Measurements from ENCODE around the gene PHTF1. TPM values are rescaled to one million over a fixed set of nuclear protein-coding genes. Genes with fewer than 3 reads are reported as not detected.

The PHTF1 gene
- total and polyA plus RNA-seq, 4 donors, result 9.5 to 29.7 (median 19.5) TPM

DNA sequence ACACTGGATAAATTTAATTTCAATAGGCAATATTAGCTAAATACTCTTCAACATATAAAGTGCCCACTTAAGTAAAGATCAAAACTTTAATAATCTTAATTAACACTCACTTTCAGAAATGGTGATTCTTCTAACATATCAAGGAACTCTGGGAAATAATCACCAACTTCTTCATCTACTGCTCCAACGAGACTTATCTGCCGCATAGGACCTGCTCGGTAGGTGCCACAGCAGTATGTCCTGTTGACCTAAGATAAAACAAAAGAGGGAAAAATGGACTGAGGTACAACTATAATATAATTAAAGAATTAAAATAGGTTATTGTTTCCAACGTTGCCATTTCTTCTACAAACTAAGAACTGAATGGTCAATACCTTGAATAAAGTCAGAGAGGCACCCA is 18.3 kb upstream of the PHTF1 start:
- TF ChIP-seq, protein P1, sequence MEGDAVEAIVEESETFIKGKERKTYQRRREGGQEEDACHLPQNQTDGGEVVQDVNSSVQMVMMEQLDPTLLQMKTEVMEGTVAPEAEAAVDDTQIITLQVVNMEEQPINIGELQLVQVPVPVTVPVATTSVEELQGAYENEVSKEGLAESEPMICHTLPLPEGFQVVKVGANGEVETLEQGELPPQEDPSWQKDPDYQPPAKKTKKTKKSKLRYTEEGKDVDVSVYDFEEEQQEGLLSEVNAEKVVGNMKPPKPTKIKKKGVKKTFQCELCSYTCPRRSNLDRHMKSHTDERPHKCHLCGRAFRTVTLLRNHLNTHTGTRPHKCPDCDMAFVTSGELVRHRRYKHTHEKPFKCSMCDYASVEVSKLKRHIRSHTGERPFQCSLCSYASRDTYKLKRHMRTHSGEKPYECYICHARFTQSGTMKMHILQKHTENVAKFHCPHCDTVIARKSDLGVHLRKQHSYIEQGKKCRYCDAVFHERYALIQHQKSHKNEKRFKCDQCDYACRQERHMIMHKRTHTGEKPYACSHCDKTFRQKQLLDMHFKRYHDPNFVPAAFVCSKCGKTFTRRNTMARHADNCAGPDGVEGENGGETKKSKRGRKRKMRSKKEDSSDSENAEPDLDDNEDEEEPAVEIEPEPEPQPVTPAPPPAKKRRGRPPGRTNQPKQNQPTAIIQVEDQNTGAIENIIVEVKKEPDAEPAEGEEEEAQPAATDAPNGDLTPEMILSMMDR (IDR thresholded peaks at IDR 0.05; ENCODE audit: control extremely low read depth, extremely low read depth), result no peak
- peaks cover 0 to 12% (median 1%) of the 10 kb centered on the region in 5 donors for H3K4me1 ChIP-seq (ENCODE audit: control insufficient read depth in 5 of 5, insufficient read depth in 5 of 5, low read length in 5 of 5)
- H3K36me3 ChIP-seq (ENCODE audit: control insufficient read depth in 4 of 4, insufficient read depth in 4 of 4, low read length in 4 of 4), result peaks cover 0 to 11% (median 7%) of the 10 kb centered on the region in 4 donors
- H3K27me3 ChIP-seq (ENCODE audit: control insufficient read depth in 3 of 3, insufficient read depth in 3 of 3, low read length in 2 of 3), result no peaks in the 10 kb centered on the region
- no peak overlapping the region for H3K27ac ChIP-seq (ENCODE audit: low read depth in 1 of 2, low read length in 1 of 2)
- no peaks in the 10 kb centered on the region for H3K9me3 ChIP-seq (ENCODE audit: control insufficient read depth in 4 of 4, insufficient read depth in 3 of 4, low read length in 3 of 4)
- no peak for DNase-seq
- WGBS, 2 donors, result 90 to 91% methylated on average over 4 of the region's 4 CpGs
- H3K9ac ChIP-seq (ENCODE audit: insufficient read depth in 1 of 2, low read length in 2 of 2), result no peak overlapping the region
- H3K4me3 ChIP-seq, result no peak overlapping the region
- ATAC-seq (ENCODE audit: insufficient read depth, low FRiP score), result no peak

DNA sequence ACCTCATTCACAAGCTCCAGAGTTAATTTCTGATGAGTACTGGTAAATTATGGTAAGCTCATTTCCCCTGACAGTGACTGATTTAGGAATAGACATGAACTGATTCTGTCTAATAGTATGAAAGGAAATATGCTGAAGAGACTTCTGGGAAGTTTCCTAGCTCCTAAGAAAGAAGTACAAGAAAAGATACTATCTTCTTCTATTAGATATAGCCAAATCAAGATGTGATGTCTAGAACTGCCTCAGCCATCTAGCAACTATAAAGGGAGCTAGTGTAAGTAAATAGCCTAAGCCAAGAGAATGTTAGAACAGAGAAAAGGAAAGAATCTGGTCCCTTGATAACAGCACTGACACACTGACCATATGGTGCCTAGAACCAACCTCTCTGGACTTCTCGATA is 10.7 kb upstream of the PHTF1 start:
- Histone ChIP-seq H3K36me3 (ENCODE audit: control insufficient read depth in 4 of 4, insufficient read depth in 4 of 4, low read length in 4 of 4) (peaks cover 10 to 15% (median 12%) of the 10 kb centered on the region in 4 donors), H3K27me3 (ENCODE audit: control insufficient read depth in 3 of 3, insufficient read depth in 3 of 3, low read length in 2 of 3) (no peaks in the 10 kb centered on the region), H3K27ac (ENCODE audit: low read depth in 1 of 2, low read length in 1 of 2) (no peak overlapping the region), H3K4me1 (ENCODE audit: control insufficient read depth in 5 of 5, insufficient read depth in 5 of 5, low read length in 5 of 5) (peaks cover 0 to 4% (median 0%) of the 10 kb centered on the region in 5 donors), H3K4me3 (no peak overlapping the region), H3K9ac (ENCODE audit: insufficient read depth in 1 of 2, low read length in 2 of 2) (no peak overlapping the region), H3K9me3 (ENCODE audit: control insufficient read depth in 4 of 4, insufficient read depth in 3 of 4, low read length in 3 of 4) (no peaks in the 10 kb centered on the region)
- ATAC-seq (ENCODE audit: insufficient read depth, low FRiP score), result no peak
- TF ChIP-seq, protein P1 (IDR thresholded peaks at IDR 0.05; ENCODE audit: control extremely low read depth, extremely low read depth), result no peak
- DNase-seq, result no peak
- 84 to 90% methylated on average over 1 of the region's 1 CpG for WGBS, 2 donors

DNA sequence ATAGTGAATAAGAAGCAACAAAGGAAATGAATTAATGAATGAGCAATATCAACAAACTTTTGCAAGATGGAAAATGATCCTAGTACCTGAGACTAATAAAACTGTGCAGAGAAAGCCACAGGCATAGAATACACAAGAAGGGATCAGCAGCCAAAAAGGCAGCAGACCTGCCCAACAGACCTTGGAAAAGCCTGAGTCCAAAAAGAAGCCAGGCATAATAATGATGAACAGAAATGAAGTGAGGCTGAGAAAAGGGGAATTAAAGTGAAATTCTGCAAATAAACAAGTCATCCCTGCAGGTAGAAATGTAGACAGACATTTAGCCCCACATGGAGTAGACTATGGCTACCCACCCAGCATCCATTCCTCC is 10.3 kb upstream of the PHTF1 start:
- peaks cover 0 to 4% (median 0%) of the 10 kb centered on the region in 5 donors for H3K4me1 ChIP-seq (ENCODE audit: control insufficient read depth in 5 of 5, insufficient read depth in 5 of 5, low read length in 5 of 5)
- no peak for ATAC-seq (ENCODE audit: insufficient read depth, low FRiP score)
- H3K36me3 ChIP-seq (ENCODE audit: control insufficient read depth in 4 of 4, insufficient read depth in 4 of 4, low read length in 4 of 4), result peaks cover 10 to 18% (median 11%) of the 10 kb centered on the region in 4 donors
- H3K9ac ChIP-seq (ENCODE audit: insufficient read depth in 1 of 2, low read length in 2 of 2), result no peak overlapping the region
- TF ChIP-seq, protein P1 (IDR thresholded peaks at IDR 0.05; ENCODE audit: control extremely low read depth, extremely low read depth), result no peak
- DNase-seq, result no peak
- no peaks in the 10 kb centered on the region for H3K9me3 ChIP-seq (ENCODE audit: control insufficient read depth in 4 of 4, insufficient read depth in 3 of 4, low read length in 3 of 4)
- no peak overlapping the region for H3K27ac ChIP-seq (ENCODE audit: low read depth in 1 of 2, low read length in 1 of 2)
- H3K4me3 ChIP-seq, result no peak overlapping the region
- no peaks in the 10 kb centered on the region for H3K27me3 ChIP-seq (ENCODE audit: control insufficient read depth in 3 of 3, insufficient read depth in 3 of 3, low read length in 2 of 3)

DNA sequence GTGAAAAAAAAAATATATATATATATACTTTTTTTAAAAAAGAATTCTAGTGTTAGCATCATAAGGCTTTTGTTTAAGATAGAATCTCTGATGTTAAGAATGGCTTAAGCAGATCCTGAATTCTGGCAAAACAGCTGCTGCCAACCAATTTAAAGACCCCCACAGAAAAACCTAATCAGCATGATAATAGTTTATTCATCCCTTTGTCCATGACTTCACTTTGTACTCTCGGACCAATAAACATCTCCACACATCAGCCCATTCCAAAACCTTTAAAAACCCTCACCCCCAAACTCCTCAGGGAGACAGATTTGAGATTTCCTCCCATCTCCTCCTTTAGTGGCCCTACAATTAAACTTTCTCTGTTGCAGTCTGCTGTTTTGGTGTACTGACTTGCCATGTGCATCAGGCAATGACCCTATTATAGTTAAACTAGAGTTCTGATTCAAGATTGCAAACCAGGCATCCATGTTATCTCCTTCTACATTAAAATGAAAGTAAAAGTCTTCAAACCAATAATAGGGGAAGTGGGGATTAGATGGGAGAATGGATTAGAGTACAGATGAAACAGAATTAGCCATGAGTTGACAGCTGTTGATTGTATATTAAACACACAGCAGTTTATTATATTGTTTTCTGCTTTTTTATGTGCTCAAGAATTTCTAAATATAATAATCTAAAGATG is 9.8 kb upstream of the PHTF1 start:
- Histone ChIP-seq H3K27ac (ENCODE audit: low read depth in 1 of 2, low read length in 1 of 2) (no peak overlapping the region), H3K4me3 (no peak overlapping the region), H3K27me3 (ENCODE audit: control insufficient read depth in 3 of 3, insufficient read depth in 3 of 3, low read length in 2 of 3) (no peaks in the 10 kb centered on the region), H3K9me3 (ENCODE audit: control insufficient read depth in 4 of 4, insufficient read depth in 3 of 4, low read length in 3 of 4) (no peaks in the 10 kb centered on the region), H3K4me1 (ENCODE audit: control insufficient read depth in 5 of 5, insufficient read depth in 5 of 5, low read length in 5 of 5) (peaks cover 0 to 4% (median 0%) of the 10 kb centered on the region in 5 donors), H3K9ac (ENCODE audit: insufficient read depth in 1 of 2, low read length in 2 of 2) (no peak overlapping the region), H3K36me3 (ENCODE audit: control insufficient read depth in 4 of 4, insufficient read depth in 4 of 4, low read length in 4 of 4) (peaks cover 9 to 18% (median 10%) of the 10 kb centered on the region in 4 donors)
- 88 to 92% methylated on average over 1 of the region's 1 CpG for WGBS, 2 donors
- DNase-seq, result no peak
- TF ChIP-seq, protein P1 (IDR thresholded peaks at IDR 0.05; ENCODE audit: control extremely low read depth, extremely low read depth), result no peak
- ATAC-seq (ENCODE audit: insufficient read depth, low FRiP score), result no peak

Measured in lung (tissue), 12 donors.